H1 (cell line): Measurements from ENCODE around the gene KRTAP10-8. TPM values are rescaled to one million over a fixed set of nuclear protein-coding genes. Genes with fewer than 3 reads are reported as not detected.

Experiments used
- CTCF ChIA-PET: fragments of 300-600 bp; sonication (Branson Sonifier 250); formaldehyde crosslinking; loops from one replicate; lab custom pipeline; 2021; ENCODE audit not compliant: partially characterized antibody; lab: Charles Lee
- POLR2A ChIA-PET: fragments of 300-600 bp; sonication (Branson Sonifier 250); formaldehyde crosslinking; loops from one replicate; lab custom pipeline; 2021; ENCODE audit warnings: inconsistent platforms; ENCODE audit not compliant: partially characterized antibody; lab: Charles Lee
- DNase-seq, 2 experiments: peaks; one replicate each; pipeline versions ENCODE4 v3.0.0 to v3.0.0-alpha.2; 2010 to 2022; ENCODE audit warnings: low spot score in 2 of 2, low read depth in 1 of 2, mixed read lengths in 1 of 2
- FAIRE-seq: peaks from 2 replicates; lab custom pipeline; 2011; peaks lifted over from hg19 to GRCh38; lab: Jason Lieb, UNC
- H2AFZ ChIP-seq: 2 replicates; pipeline ENCODE4 v1.8.1; 2012; ENCODE audit warnings: low read length, inconsistent platforms
- H2AK5ac ChIP-seq: 2 replicates; pipeline ENCODE4 v1.6.1; 2013; ENCODE audit warnings: low read depth, low read length
- H2BK120ac ChIP-seq: replicated peaks from 2 replicates; pipeline ENCODE3; 2013; ENCODE audit warnings: low read depth, low read length, inconsistent platforms
- H2BK12ac ChIP-seq: 2 replicates; pipeline ENCODE4 v1.6.1; 2013; ENCODE audit warnings: low read depth, low read length
- H2BK15ac ChIP-seq: 2 replicates; pipeline ENCODE4 v1.6.1; 2013; ENCODE audit warnings: low read length
- H2BK20ac ChIP-seq: 2 replicates; pipeline ENCODE4 v1.6.1; 2013; ENCODE audit warnings: low read length
- H2BK5ac ChIP-seq: 2 replicates; pipeline ENCODE4 v1.6.1; 2013; ENCODE audit warnings: low read depth, low read length
- H3K14ac ChIP-seq: 2 replicates; pipeline ENCODE4 v1.6.1; 2013; ENCODE audit warnings: inconsistent platforms; ENCODE audit not compliant: insufficient read length
- H3K18ac ChIP-seq: 2 replicates; pipeline ENCODE4 v1.6.1; 2013; ENCODE audit warnings: low read length; ENCODE audit errors: extremely low read depth
- H3K23ac ChIP-seq: 2 replicates; pipeline ENCODE4 v1.6.1; 2013; ENCODE audit warnings: inconsistent platforms; ENCODE audit not compliant: insufficient read length
- H3K23me2 ChIP-seq: 2 replicates; pipeline ENCODE4 v1.6.1; 2013; ENCODE audit warnings: low read depth, low read length
- H3K27ac ChIP-seq: 2 replicates; pipeline ENCODE4 v1.6.1; 2011; ENCODE audit warnings: low read depth, low read length, inconsistent platforms
- H3K27me3 ChIP-seq, 4 experiments: replicated peaks in 1 of 4; 1 replicate in 1 of 4; 2 replicates in 3 of 4; pipeline versions ENCODE4 v1.6.1 to v1.8.1; 2011 to 2013; ENCODE audit warnings: low read length in 3 of 4, mild to moderate bottlenecking in 3 of 4, inconsistent platforms in 2 of 4, mixed read lengths in 2 of 4, moderate library complexity in 1 of 4; ENCODE audit not compliant: control insufficient read depth in 3 of 4, insufficient read depth in 3 of 4; ENCODE audit errors: extremely low read depth in 1 of 4
- H3K36me3 ChIP-seq, 4 experiments: 2 replicates each; pipeline versions ENCODE4 v1.6.1 to v1.8.1; 2011 to 2013; ENCODE audit warnings: mild to moderate bottlenecking in 4 of 4, low read length in 3 of 4, moderate library complexity in 2 of 4, control low read depth in 1 of 4, inconsistent platforms in 1 of 4; ENCODE audit not compliant: insufficient read depth in 4 of 4, control insufficient read depth in 2 of 4
- H3K4ac ChIP-seq: replicated peaks from 2 replicates; pipeline ENCODE3; 2013; ENCODE audit warnings: low read length, low read depth, mixed read lengths, inconsistent platforms; ENCODE audit not compliant: insufficient read length
- H3K4me1 ChIP-seq, 4 experiments: replicated peaks in 1 of 4; 1 replicate in 1 of 4; 2 replicates in 3 of 4; pipeline versions ENCODE4 v1.6.1 to v1.8.1; 2011 to 2013; ENCODE audit warnings: low read length in 3 of 4, inconsistent platforms in 2 of 4, mixed read lengths in 1 of 4; ENCODE audit not compliant: insufficient read depth in 4 of 4, control insufficient read depth in 3 of 4
- H3K4me2 ChIP-seq, 2 experiments: 2 replicates each; pipeline versions ENCODE4 v1.6.1 to v1.8.1; 2011 to 2013; ENCODE audit warnings: low read depth in 2 of 2, low read length in 2 of 2, control low read depth in 1 of 2, inconsistent platforms in 1 of 2, mild to moderate bottlenecking in 1 of 2; ENCODE audit not compliant: insufficient read depth in 1 of 2
- H3K4me3 ChIP-seq, 4 experiments: fragments of 200-600, 300-600 bp in 1 of 4; sonication (generic), shearing (Covaris generic), sonication (Bioruptor Twin) in 1 of 4; 2 replicates each; pipeline versions ENCODE4 v1.5.1 to v1.8.1; 2011 to 2016; ENCODE audit warnings: low read length in 4 of 4, low read depth in 3 of 4, control low read depth in 2 of 4, inconsistent platforms in 2 of 4, mild to moderate bottlenecking in 2 of 4, mixed read lengths in 1 of 4, moderate library complexity in 1 of 4; ENCODE audit not compliant: insufficient read depth in 2 of 4; ENCODE audit errors: extremely low read depth in 1 of 4
- H3K56ac ChIP-seq: replicated peaks from 2 replicates; pipeline ENCODE3; 2013; ENCODE audit warnings: low read depth, mild to moderate bottlenecking, mixed read lengths, low read length, inconsistent platforms; ENCODE audit not compliant: insufficient read length
- H3K79me1 ChIP-seq: 2 replicates; pipeline ENCODE4 v1.6.1; 2013; ENCODE audit warnings: low read depth, low read length, control low read depth
- H3K79me2 ChIP-seq, 2 experiments: 2 replicates each; pipeline versions ENCODE4 v1.6.1 to v1.8.1; 2012 to 2013; ENCODE audit warnings: low read length in 2 of 2, mild to moderate bottlenecking in 2 of 2, inconsistent platforms in 1 of 2; ENCODE audit not compliant: insufficient read depth in 2 of 2, control insufficient read depth in 1 of 2
- H3K9ac ChIP-seq, 4 experiments: replicated peaks in 1 of 4; 1 replicate in 1 of 4; 2 replicates in 3 of 4; pipeline versions ENCODE4 v1.6.1 to v1.8.1; 2011 to 2013; ENCODE audit warnings: low read depth in 3 of 4, low read length in 3 of 4, control low read depth in 2 of 4, mild to moderate bottlenecking in 2 of 4, moderate library complexity in 2 of 4, inconsistent platforms in 1 of 4; ENCODE audit errors: extremely low read depth in 1 of 4
- H3K9me3 ChIP-seq, 2 experiments: 2 replicates each; pipeline versions ENCODE4 v1.6.1 to v1.8.1; 2012 to 2013; ENCODE audit warnings: mild to moderate bottlenecking in 2 of 2, moderate library complexity in 2 of 2, control low read depth in 1 of 2, inconsistent platforms in 1 of 2, low read depth in 1 of 2, low read length in 1 of 2, mixed read lengths in 1 of 2; ENCODE audit not compliant: insufficient read depth in 2 of 2
- H4K20me1 ChIP-seq, 2 experiments: replicated peaks in 1 of 2; 2 replicates each; pipeline versions ENCODE3 to v1.8.1; 2011 to 2013; ENCODE audit warnings: inconsistent platforms in 2 of 2, low read length in 2 of 2, mild to moderate bottlenecking in 1 of 2; ENCODE audit not compliant: insufficient read depth in 2 of 2, control insufficient read depth in 1 of 2
- H4K5ac ChIP-seq: 2 replicates; pipeline ENCODE4 v1.6.1; 2013; ENCODE audit warnings: low read length, low read depth, mixed read lengths, inconsistent platforms; ENCODE audit not compliant: insufficient read length
- H4K8ac ChIP-seq: 2 replicates; pipeline ENCODE4 v1.8.0; 2013; ENCODE audit warnings: mild to moderate bottlenecking, moderate library complexity, low read length, inconsistent platforms; ENCODE audit not compliant: insufficient read depth; ENCODE audit errors: extremely low read depth
- H4K91ac ChIP-seq: replicated peaks from 2 replicates; pipeline ENCODE3; 2013; ENCODE audit warnings: low read length, mixed read lengths, inconsistent platforms; ENCODE audit not compliant: insufficient read length
- CEBPB ChIP-seq: IDR thresholded peaks from 2 replicates; pipeline ENCODE4 v1.6.1; 2012; ENCODE audit warnings: low read depth, low read length
- CTBP2 ChIP-seq: IDR thresholded peaks from 2 replicates; pipeline ENCODE4 v1.7.0; 2011; ENCODE audit warnings: borderline replicate concordance, mild to moderate bottlenecking, moderate library complexity, mixed read lengths, low read length; ENCODE audit not compliant: insufficient read depth, insufficient read length
- SIN3A ChIP-seq, 2 experiments: IDR thresholded peaks in 1 of 2; conservative IDR thresholded peaks in 1 of 2; 2 replicates each; pipeline ENCODE4 v1.6.1; 2011 to 2012; ENCODE audit warnings: low read length in 2 of 2, improper control_type of control experiment in 1 of 2, low read depth in 1 of 2, mild to moderate bottlenecking in 1 of 2
- SUZ12 ChIP-seq: fragments of 200-600 bp; sonication (generic); IDR thresholded peaks from 2 replicates; pipeline ENCODE4 v1.6.1; 2012; ENCODE audit warnings: mild to moderate bottlenecking, inconsistent platforms, low read length, moderate library complexity, mixed read lengths
- WGBS, 2 experiments: shearing (Covaris generic) in 1 of 2; methylation state at CpG; one replicate each; pipeline versions ENCODE4 v1.1.6 to v1.1.7; 2013 to 2015; ENCODE audit warnings: low lambda C conversion rate in 2 of 2, mixed read lengths in 2 of 2, inconsistent platforms in 1 of 2, low coverage in 1 of 2, missing lambda C conversion rate in 1 of 2; ENCODE audit not compliant: insufficient replicate concordance in 2 of 2, insufficient coverage in 1 of 2, insufficient read length in 1 of 2; ENCODE audit errors: extremely low coverage in 1 of 2, missing lambda C conversion rate in 1 of 2; 5-methylcytosine and 5-hydroxymethylcytosine counted together
- polyA plus RNA-seq, 7 experiments: library from polyadenylated mRNA; depleted of rRNA in 3 of 7; stranded (reverse) in 5 of 7; unstranded in 2 of 7; fragments of >200 nt in 5 of 7; fragments of 200-250 nt in 2 of 7; gene quantifications; 1 replicate in 5 of 7; 2 replicates in 1 of 7; 4 replicates in 1 of 7; pipeline versions ENCODE4 v1.2.1 to v1.2.3, GENCODE V29; 2011 to 2013; ENCODE audit warnings: missing spikeins in 2 of 7, mixed read lengths in 2 of 7
- total RNA-seq: library from RNA; stranded (reverse); fragmentation: NEBNext Ultra II Directional; extraction: Animal tissue kit (Norgen Biotek cat#: 25700); gene quantifications from 2 replicates; pipeline ENCODE4 v1.2.1, GENCODE V29; 2021
- TF ChIP-seq, protein P1 (sequence below): IDR thresholded peaks from 2 replicates; pipeline ENCODE4 v1.6.1; 2012; ENCODE audit warnings: inconsistent platforms

The KRTAP10-8 gene
- total and polyA plus RNA-seq, 2 of the 8 experiments (the other 6 are each of a cell fraction or from before 2014, with no cell fraction given): not detected

DNA sequence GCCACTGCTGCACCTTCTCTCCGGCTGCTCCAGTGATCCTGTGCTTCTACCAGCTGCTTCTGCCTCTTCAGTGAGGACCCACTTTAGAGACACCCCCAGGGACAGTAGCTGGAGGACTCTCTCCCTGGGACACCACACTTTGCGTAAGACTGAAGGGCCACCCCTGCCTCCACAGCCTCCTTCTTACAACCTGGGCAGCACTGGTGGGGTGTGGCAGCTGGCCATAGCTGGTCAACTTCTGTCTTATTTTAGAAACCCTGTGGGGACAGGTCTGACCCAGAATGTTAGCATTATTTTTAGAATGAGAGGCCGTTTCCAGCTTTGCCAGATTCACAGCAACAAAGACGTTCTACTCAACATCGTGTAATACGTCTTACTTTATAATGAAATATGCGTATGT, 13.9 kb downstream of the KRTAP10-8 start:
- no peak overlapping the region for H2BK15ac ChIP-seq
- no peak overlapping the region for H4K91ac ChIP-seq
- H3K9ac ChIP-seq: no peak overlapping the region
- POLR2A ChIA-PET: no interaction called here
- no peak overlapping the region for H2BK12ac ChIP-seq
- no peak overlapping the region for H3K4me2 ChIP-seq
- CTCF ChIA-PET: interaction anchor here (1.0 to 2.5 kb wide), 2 partner anchors 9 to 76 kb away, joined by 3 to 5 read pairs; no protein-coding TSS in a partner anchor
- H3K27ac ChIP-seq: no peak overlapping the region
- H3K23me2 ChIP-seq: no peaks in the 10 kb centered on the region
- no peak for DNase-seq
- no peak overlapping the region for H3K14ac ChIP-seq
- no peak for FAIRE-seq
- H3K4me1 ChIP-seq: no peaks in the 10 kb centered on the region; a peak in 1 of 7 replicates
- H2BK120ac ChIP-seq: no peak overlapping the region
- no peaks in the 10 kb centered on the region for H4K20me1 ChIP-seq
- no peak overlapping the region for H2BK5ac ChIP-seq
- H3K36me3 ChIP-seq: no peaks in the 10 kb centered on the region
- H4K8ac ChIP-seq: no peak overlapping the region
- no peak overlapping the region for H2AFZ ChIP-seq
- H3K79me1 ChIP-seq: no peaks in the 10 kb centered on the region
- no peak overlapping the region for H3K4ac ChIP-seq
- H4K5ac ChIP-seq: no peak overlapping the region
- H3K27me3 ChIP-seq: no peaks in the 10 kb centered on the region
- H3K23ac ChIP-seq: no peak overlapping the region
- H3K4me3 ChIP-seq: no peak overlapping the region
- WGBS, 2 experiments: 90% methylated on average over 7 of the region's 7 CpGs; no CpG with 5 or more reads in 1 of the 2 experiments
- no peaks in the 10 kb centered on the region for H3K79me2 ChIP-seq
- H3K56ac ChIP-seq: no peak overlapping the region
- H2BK20ac ChIP-seq: no peak overlapping the region
- no peak overlapping the region for H3K18ac ChIP-seq
- H2AK5ac ChIP-seq: no peak overlapping the region
- H3K9me3 ChIP-seq: peaks cover 16 to 18% of the 10 kb centered on the region in 2 experiments
- TF ChIP-seq CTBP2: no peak
- TF ChIP-seq, protein P1, sequence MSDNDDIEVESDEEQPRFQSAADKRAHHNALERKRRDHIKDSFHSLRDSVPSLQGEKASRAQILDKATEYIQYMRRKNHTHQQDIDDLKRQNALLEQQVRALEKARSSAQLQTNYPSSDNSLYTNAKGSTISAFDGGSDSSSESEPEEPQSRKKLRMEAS: no peak
- no peak for TF ChIP-seq CEBPB
- no peak for TF ChIP-seq SUZ12
- TF ChIP-seq SIN3A (conservative IDR thresholded peaks at IDR 0.05 in 1 of 2, IDR thresholded peaks at IDR 0.05 in 1 of 2; ENCODE audit: low read depth in 1 of 2, low read length in 2 of 2): no peak
